HCT116 (cell line): ENCODE measurements around the gene EYA2. TPM values are rescaled to one million over a fixed set of nuclear protein-coding genes. Genes with fewer than 3 reads are reported as not detected.

Experiments
- JUND ChIP-seq: IDR thresholded peaks from 2 replicates; pipeline ENCODE4 v1.6.1; 2012
- POLR2AphosphoS5 ChIP-seq: IDR thresholded peaks from 2 replicates; pipeline ENCODE4 v1.6.1; 2011; ENCODE audit warnings: mild to moderate bottlenecking, low read depth, low read length, moderate library complexity
- RAD21 ChIP-seq: IDR thresholded peaks from 2 replicates; pipeline ENCODE4 v1.6.1; 2012; ENCODE audit warnings: low read depth, mild to moderate bottlenecking
- REST ChIP-seq: IDR thresholded peaks from 2 replicates; pipeline ENCODE4 v1.6.1; 2012; ENCODE audit warnings: low read depth
- TCF7L2 ChIP-seq: IDR thresholded peaks from 2 replicates; pipeline ENCODE4 v1.7.0; 2011; ENCODE audit warnings: borderline replicate concordance, inconsistent platforms; ENCODE audit not compliant: insufficient read depth, insufficient read length; ENCODE audit errors: extremely low read depth
- total RNA-seq: library from RNA; stranded (reverse); gene quantifications from one replicate; pipeline ENCODE4 v1.2.1, GENCODE V29; 2021; ENCODE audit not compliant: unreplicated experiment
- TF ChIP-seq, protein P1 (sequence below): IDR thresholded peaks from 2 replicates; pipeline ENCODE4 v1.6.1; 2012
- TF ChIP-seq, protein P2 (sequence below), 3 experiments: fragments of 200-600 bp in 1 of 3; sonication (generic) in 1 of 3; IDR thresholded peaks in 2 of 3; conservative IDR thresholded peaks in 1 of 3; 2 replicates each; pipeline ENCODE4 v1.5.1; 2012 to 2017; ENCODE audit warnings: low read depth in 2 of 3, low read length in 2 of 3, antibody characterized with exemption in 1 of 3, borderline replicate concordance in 1 of 3, control low read depth in 1 of 3, mild to moderate bottlenecking in 1 of 3, mixed read lengths in 1 of 3, mixed run types in 1 of 3, moderate library complexity in 1 of 3; ENCODE audit not compliant: insufficient read depth in 1 of 3

The EYA2 gene
- total RNA-seq, 1 experiment from 2014 or later, result not detected

DNA sequence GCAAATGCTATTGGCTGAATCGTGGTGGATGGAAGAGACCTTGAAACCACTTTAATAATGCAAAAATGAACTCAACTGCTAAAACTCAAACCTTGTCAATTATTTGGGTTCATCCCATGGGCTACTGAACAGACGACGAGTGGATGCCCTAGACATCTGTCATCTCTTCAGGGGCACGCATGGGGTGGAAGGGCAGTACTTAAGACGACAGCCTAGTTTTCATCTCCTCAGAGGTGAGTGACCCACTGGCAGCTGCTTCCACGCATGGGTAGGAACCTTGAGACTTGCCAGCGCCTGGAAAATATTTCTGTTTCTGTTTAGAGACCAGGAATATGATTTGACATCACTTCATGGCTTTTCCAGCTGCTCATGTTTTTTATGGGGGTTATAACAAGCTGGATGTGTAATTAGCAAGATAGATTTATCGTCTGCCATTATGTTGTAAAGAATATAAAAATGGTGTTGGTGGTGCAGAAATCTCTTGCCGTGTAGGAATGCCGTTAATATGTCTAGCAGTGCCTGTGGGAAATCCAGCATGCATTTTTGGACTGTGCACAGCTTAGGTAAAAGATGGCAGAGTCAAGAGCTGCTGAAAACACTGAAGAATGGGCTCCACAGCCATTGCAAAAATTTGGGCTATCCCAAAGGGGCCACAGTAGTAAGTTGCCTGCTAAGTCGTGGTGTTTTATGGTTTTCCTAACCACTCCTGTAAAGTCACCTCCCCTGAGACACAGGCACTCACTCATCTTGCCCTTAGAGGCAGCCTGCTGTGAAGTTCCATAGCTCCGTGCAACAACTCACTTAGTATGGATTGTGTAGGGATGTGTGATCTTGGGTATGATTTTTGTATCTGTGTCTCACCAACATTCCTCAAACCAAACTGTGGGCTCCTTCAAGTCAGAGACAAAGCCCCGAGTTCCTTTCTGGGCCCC is 203.3 kb downstream of the EYA2 start (continued):
- TF ChIP-seq REST (no peak), POLR2AphosphoS5 (no peak), RAD21 (no peak), TCF7L2 (no peak), JUND (no peak)
- TF ChIP-seq, protein P1, sequence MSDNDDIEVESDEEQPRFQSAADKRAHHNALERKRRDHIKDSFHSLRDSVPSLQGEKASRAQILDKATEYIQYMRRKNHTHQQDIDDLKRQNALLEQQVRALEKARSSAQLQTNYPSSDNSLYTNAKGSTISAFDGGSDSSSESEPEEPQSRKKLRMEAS, result no peak
- TF ChIP-seq, protein P2, sequence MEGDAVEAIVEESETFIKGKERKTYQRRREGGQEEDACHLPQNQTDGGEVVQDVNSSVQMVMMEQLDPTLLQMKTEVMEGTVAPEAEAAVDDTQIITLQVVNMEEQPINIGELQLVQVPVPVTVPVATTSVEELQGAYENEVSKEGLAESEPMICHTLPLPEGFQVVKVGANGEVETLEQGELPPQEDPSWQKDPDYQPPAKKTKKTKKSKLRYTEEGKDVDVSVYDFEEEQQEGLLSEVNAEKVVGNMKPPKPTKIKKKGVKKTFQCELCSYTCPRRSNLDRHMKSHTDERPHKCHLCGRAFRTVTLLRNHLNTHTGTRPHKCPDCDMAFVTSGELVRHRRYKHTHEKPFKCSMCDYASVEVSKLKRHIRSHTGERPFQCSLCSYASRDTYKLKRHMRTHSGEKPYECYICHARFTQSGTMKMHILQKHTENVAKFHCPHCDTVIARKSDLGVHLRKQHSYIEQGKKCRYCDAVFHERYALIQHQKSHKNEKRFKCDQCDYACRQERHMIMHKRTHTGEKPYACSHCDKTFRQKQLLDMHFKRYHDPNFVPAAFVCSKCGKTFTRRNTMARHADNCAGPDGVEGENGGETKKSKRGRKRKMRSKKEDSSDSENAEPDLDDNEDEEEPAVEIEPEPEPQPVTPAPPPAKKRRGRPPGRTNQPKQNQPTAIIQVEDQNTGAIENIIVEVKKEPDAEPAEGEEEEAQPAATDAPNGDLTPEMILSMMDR (IDR thresholded peaks at IDR 0.05 in 2 of 3, conservative IDR thresholded peaks at IDR 0.05 in 1 of 3; ENCODE audit: borderline replicate concordance in 1 of 3, insufficient read depth in 1 of 3, low read depth in 2 of 3, low read length in 2 of 3), result no peak
